HepG2 (cell line): ENCODE measurements around the gene AURKA. TPM values are rescaled to one million over a fixed set of nuclear protein-coding genes. Genes with fewer than 3 reads are reported as not detected.

ENCODE experiments used
- ATAC-seq: fragments of 200-7000 bp; cut with Tn5 transposase; 3 replicates; pipeline ENCODE4 v1.9.1; 2020; ENCODE audit warnings: mild to moderate bottlenecking, moderate library complexity
- BruUV-seq: library from RNA; stranded (reverse); fragments of 400-500 nt; replicated peaks from 2 replicates; lab custom pipeline; 2021; lab: Mats Ljungman, UMichigan
- CTCF ChIA-PET: fragments of 300-600 bp; formaldehyde crosslinking; extraction: SDS; loops from one replicate; lab custom pipeline; 2021; ENCODE audit warnings: low total read pairs, inconsistent platforms, low intra/inter-chr PET ratio; lab: Yijun Ruan, JAX
- POLR2A ChIA-PET: fragments of 350-600 bp; sonication (Branson Sonifier 250); formaldehyde crosslinking; loops from one replicate; lab custom pipeline; 2020; ENCODE audit warnings: antibody characterized with exemption, inconsistent platforms; lab: Yijun Ruan, JAX
- DNase-seq: peaks from one replicate; pipeline ENCODE4 v3.0.0-alpha.2; 2015; ENCODE audit warnings: low spot score
- FAIRE-seq: peaks from 3 replicates; lab custom pipeline; 2011; peaks lifted over from hg19 to GRCh38; lab: Jason Lieb, UNC
- H2AFZ ChIP-seq: one replicate; pipeline ENCODE4 v1.6.1; 2011; ENCODE audit warnings: low read length, inconsistent platforms
- H3K27ac ChIP-seq: fragments of 300-600 bp; 3 replicates; pipeline ENCODE4 v1.8.0; 2011; ENCODE audit warnings: mixed run types, mild to moderate bottlenecking, mixed read lengths, low read length, inconsistent platforms; ENCODE audit not compliant: insufficient read depth; ENCODE audit errors: extremely low read length
- H3K27me3 ChIP-seq, 2 experiments: fragments of 200-600 bp in 1 of 2; 2 replicates in 1 of 2; 3 replicates in 1 of 2; pipeline versions ENCODE4 v1.6.0 to v1.8.0; 2011; ENCODE audit warnings: low read length in 2 of 2, mild to moderate bottlenecking in 2 of 2, moderate library complexity in 2 of 2, inconsistent platforms in 1 of 2; ENCODE audit not compliant: insufficient read depth in 2 of 2, control insufficient read depth in 1 of 2
- H3K36me3 ChIP-seq, 2 experiments: fragments of 200-600 bp in 1 of 2; replicated peaks in 1 of 2; 2 replicates in 1 of 2; 3 replicates in 1 of 2; pipeline versions ENCODE4 v1.5.1 to v1.8.0; 2011; ENCODE audit warnings: low read length in 2 of 2, inconsistent platforms in 1 of 2; ENCODE audit not compliant: insufficient read depth in 2 of 2, control insufficient read depth in 1 of 2
- H3K4me1 ChIP-seq: 2 replicates; pipeline ENCODE4 v1.5.1; 2012; ENCODE audit warnings: low read length, inconsistent platforms; ENCODE audit not compliant: insufficient read depth
- H3K4me2 ChIP-seq: 2 replicates; pipeline ENCODE4 v1.6.0; 2011; ENCODE audit warnings: low read depth, low read length, inconsistent platforms
- H3K4me3 ChIP-seq, 3 experiments: fragments of 200-600 bp in 1 of 3; sonication (generic), shearing (Covaris generic) in 1 of 3; replicated peaks in 1 of 3; 2 replicates each; pipeline ENCODE4 v1.5.1; 2011 to 2016; ENCODE audit warnings: low read length in 3 of 3, inconsistent platforms in 2 of 3, low read depth in 2 of 3, mild to moderate bottlenecking in 2 of 3, control low read depth in 1 of 3, mixed read lengths in 1 of 3; ENCODE audit not compliant: insufficient read depth in 1 of 3
- H3K79me2 ChIP-seq: one replicate; pipeline ENCODE4 v1.6.1; 2011; ENCODE audit warnings: low read length, inconsistent platforms; ENCODE audit not compliant: insufficient read depth
- H3K9ac ChIP-seq: 2 replicates; pipeline ENCODE4 v1.6.0; 2011; ENCODE audit warnings: mild to moderate bottlenecking, low read depth, low read length, inconsistent platforms; ENCODE audit not compliant: insufficient read depth
- H3K9me3 ChIP-seq: 2 replicates; pipeline ENCODE4 v1.5.1; 2012; ENCODE audit warnings: mild to moderate bottlenecking, low read length
- H4K20me1 ChIP-seq: 2 replicates; pipeline ENCODE4 v1.6.0; 2011; ENCODE audit warnings: inconsistent platforms, mild to moderate bottlenecking, low read length, moderate library complexity; ENCODE audit not compliant: insufficient read depth
- CHD2 ChIP-seq: IDR thresholded peaks from 2 replicates; pipeline ENCODE4 v1.6.1; 2011; ENCODE audit warnings: low read depth, low read length, improper control_type of control experiment
- HOXD1 ChIP-seq: sonication (generic); formaldehyde crosslinking; IDR thresholded peaks from 2 replicates; pipeline ENCODE4 v1.5.0; 2020; ENCODE audit warnings: missing genetic modification reagents
- SETDB1 ChIP-seq: sonication (generic); formaldehyde crosslinking; IDR thresholded peaks from 2 replicates; pipeline ENCODE4 v1.5.1; 2020; ENCODE audit warnings: missing genetic modification reagents, mild to moderate bottlenecking, borderline replicate concordance
- ZFP36L1 ChIP-seq: sonication (generic); formaldehyde crosslinking; IDR thresholded peaks from 2 replicates; pipeline ENCODE4 v1.8.0; 2022; ENCODE audit warnings: mild to moderate bottlenecking, missing genetic modification reagents, moderate library complexity
- ZKSCAN1 ChIP-seq: fragments of 150-350 bp; IDR thresholded peaks from 2 replicates; pipeline ENCODE4 v1.6.1; 2014; ENCODE audit warnings: low read length
- ZNF121 ChIP-seq: sonication (generic); formaldehyde crosslinking; IDR thresholded peaks from 2 replicates; pipeline ENCODE4 v1.5.0; 2020; ENCODE audit warnings: mild to moderate bottlenecking, missing genetic modification reagents
- ZNF414 ChIP-seq: sonication (generic); formaldehyde crosslinking; IDR thresholded peaks from 2 replicates; pipeline ENCODE4 v1.5.0; 2020; ENCODE audit warnings: missing genetic modification reagents
- ZNF746 ChIP-seq: sonication (generic); formaldehyde crosslinking; IDR thresholded peaks from 2 replicates; pipeline ENCODE4 v1.8.0; 2022; ENCODE audit warnings: mild to moderate bottlenecking, missing genetic modification reagents
- WGBS: methylation state at CpG from one replicate; pipeline ENCODE4 v1.1.6; 2017; ENCODE audit warnings: low lambda C conversion rate; 5-methylcytosine and 5-hydroxymethylcytosine counted together
- in situ Hi-C: cut with HindIII; loops from 2 replicates; pipeline ENCODE4 v1.10.0; 2017; ENCODE audit warnings: low pct_unique_long_range_greater_than_20kb; ENCODE audit not compliant: extremely low pct_ligation_motif_present
- intact Hi-C: fragments of 100-400 bp; cut with micrococcal nuclease; formaldehyde crosslinking; loops from one replicate; pipeline ENCODE4 v1.10.0; 2022; ENCODE audit not compliant: unreplicated experiment
- polyA plus RNA-seq, 8 experiments: library from polyadenylated mRNA; depleted of rRNA in 3 of 8; stranded (reverse) in 7 of 8; unstranded in 1 of 8; fragments of >200 nt; fragmentation: Illumina TruSeq in 4 of 8; extraction: Trizol in 4 of 8; gene quantifications; 2 replicates each; pipeline versions ENCODE4 v1.2.1 to v1.2.3, GENCODE V29; 2011 to 2016; ENCODE audit warnings: low read depth in 4 of 8, missing spikeins in 1 of 8, mixed read lengths in 1 of 8; ENCODE audit not compliant: insufficient read depth in 1 of 8
- total RNA-seq, 5 experiments: library from RNA; depleted of rRNA; stranded (reverse); fragments of >200 nt; fragmentation: Illumina TruSeq; extraction: Trizol; gene quantifications; 2 replicates each; pipeline ENCODE4 v1.2.3, GENCODE V29; 2016; ENCODE audit warnings: low read depth in 1 of 5

Gene AURKA
- total and polyA plus RNA-seq, 2 of the 13 experiments (the other 11 are each of a cell fraction or from before 2014, with no cell fraction given) = 96.4 to 224 TPM

GRCh38 chr20:56414842-56415765, 23.1 kb upstream of the AURKA start:
- Histone ChIP-seq H3K4me2 (no peak overlapping the region), H2AFZ (no peak overlapping the region), H3K9ac (no peak overlapping the region), H3K27ac (no peak overlapping the region), H3K27me3 (no peaks in the 10 kb centered on the region), H3K4me3 (no peak overlapping the region), H4K20me1 (no peaks in the 10 kb centered on the region), H3K4me1 (peaks cover 46% of the 10 kb centered on the region), H3K36me3 (no peaks in the 10 kb centered on the region), H3K79me2 (no peaks in the 10 kb centered on the region), H3K9me3 (no peaks in the 10 kb centered on the region)
- ATAC-seq (no peak), FAIRE-seq (no peak), DNase-seq (no peak)
- ChIA-PET CTCF (no interaction called here), POLR2A (no interaction called here)
- TF ChIP-seq SETDB1 (CRISPR knock-in tag) (no peak), ZNF746 (CRISPR knock-in tag) (no peak), CHD2 (no peak), HOXD1 (no peak), ZKSCAN1 (no peak), ZFP36L1 (CRISPR knock-in tag) (no peak)
- BruUV-seq = no TSS peak
- intact Hi-C loops (no loop called here), in situ Hi-C loops (no loop called here)
- WGBS = 92% methylated on average over 12 of the region's 12 CpGs

GRCh38 chr20:56412949-56413348, 20.9 kb upstream of the AURKA start:
- no peak overlapping the region for H2AFZ ChIP-seq

More at GRCh38 chr20:56412949-56413348, 20.9 kb upstream of the AURKA start:
- peaks cover under 1 to 3% of the 10 kb centered on the region in 2 experiments; a peak in 2 of 5 replicates for H3K36me3 ChIP-seq
- no peak for ATAC-seq
- H4K20me1 ChIP-seq = no peaks in the 10 kb centered on the region
- intact Hi-C loops (no loop called here), in situ Hi-C loops (no loop called here)
- TF ChIP-seq ZNF121 (CRISPR knock-in tag) (0 out of 2 replicates have a peak, but pooled peaks have one; percentile 28), ZNF414 (no peak)
- no peak for FAIRE-seq
- DNase-seq = no peak
- 96% methylated on average over 3 of the region's 3 CpGs for WGBS
- BruUV-seq = no TSS peak
- no peaks in the 10 kb centered on the region for H3K9me3 ChIP-seq
- H3K9ac ChIP-seq = no peak overlapping the region
- H3K27me3 ChIP-seq = no peaks in the 10 kb centered on the region
- peak overlapping the region; percentile 88 for H3K4me2 ChIP-seq
- ChIA-PET CTCF (no interaction called here), POLR2A (interaction anchor here (5.5 kb wide), 1 partner anchor 19 kb away, joined by 50 read pairs; the partner anchor contains the start of genes AURKA and CSTF1)
- H3K27ac ChIP-seq = no peak overlapping the region
- H3K4me3 ChIP-seq = no peak overlapping the region
- H3K79me2 ChIP-seq = no peaks in the 10 kb centered on the region
- peaks cover 37% of the 10 kb centered on the region for H3K4me1 ChIP-seq
